ENCODE measurements around the gene SHTN1. TPM values are rescaled to one million over a fixed set of nuclear protein-coding genes. Genes with fewer than 3 reads are reported as not detected.

Gene SHTN1
- total and polyA plus RNA-seq, 2 donors (not counting 1 experiment from before 2014, with no cell fraction given), result 0.33 to 1.6 TPM

- Histone ChIP-seq H3K4me3 (replicated peaks in 1 of 4; ENCODE audit: control extremely low read depth in 1 of 4, insufficient read depth in 1 of 4, low read depth in 3 of 4, low read length in 4 of 4) (no peak overlapping the region), H3K79me2 (ENCODE audit: control insufficient read depth, insufficient read depth, low read length) (no peaks in the 10 kb centered on the region), H4K20me1 (ENCODE audit: control insufficient read depth, extremely low read depth, insufficient read depth, low read length) (no peaks in the 10 kb centered on the region), H2AFZ (ENCODE audit: low read length) (no peak overlapping the region), H3K27me3 (ENCODE audit: control insufficient read depth, insufficient read depth, low read length) (no peaks in the 10 kb centered on the region), H3K4me1 (ENCODE audit: control insufficient read depth, extremely low read depth, insufficient read depth, low read length) (no peaks in the 10 kb centered on the region), H3K27ac (ENCODE audit: insufficient read depth, low read length) (no peak overlapping the region), H3K9me3 (ENCODE audit: control insufficient read depth, insufficient read depth, low read depth, low read length) (no peaks in the 10 kb centered on the region), H3K4me2 (ENCODE audit: extremely low read depth, insufficient read depth, low read length) (no peak overlapping the region), H3K36me3 (ENCODE audit: control insufficient read depth, insufficient read depth, low read length) (no peaks in the 10 kb centered on the region), H3K9ac (ENCODE audit: insufficient read depth, low read length) (no peak overlapping the region)
- no peak for TF ChIP-seq EZH2 (IDR thresholded peaks at IDR 0.05; ENCODE audit: low read length, missing control alignments)
- TF ChIP-seq, protein P1, sequence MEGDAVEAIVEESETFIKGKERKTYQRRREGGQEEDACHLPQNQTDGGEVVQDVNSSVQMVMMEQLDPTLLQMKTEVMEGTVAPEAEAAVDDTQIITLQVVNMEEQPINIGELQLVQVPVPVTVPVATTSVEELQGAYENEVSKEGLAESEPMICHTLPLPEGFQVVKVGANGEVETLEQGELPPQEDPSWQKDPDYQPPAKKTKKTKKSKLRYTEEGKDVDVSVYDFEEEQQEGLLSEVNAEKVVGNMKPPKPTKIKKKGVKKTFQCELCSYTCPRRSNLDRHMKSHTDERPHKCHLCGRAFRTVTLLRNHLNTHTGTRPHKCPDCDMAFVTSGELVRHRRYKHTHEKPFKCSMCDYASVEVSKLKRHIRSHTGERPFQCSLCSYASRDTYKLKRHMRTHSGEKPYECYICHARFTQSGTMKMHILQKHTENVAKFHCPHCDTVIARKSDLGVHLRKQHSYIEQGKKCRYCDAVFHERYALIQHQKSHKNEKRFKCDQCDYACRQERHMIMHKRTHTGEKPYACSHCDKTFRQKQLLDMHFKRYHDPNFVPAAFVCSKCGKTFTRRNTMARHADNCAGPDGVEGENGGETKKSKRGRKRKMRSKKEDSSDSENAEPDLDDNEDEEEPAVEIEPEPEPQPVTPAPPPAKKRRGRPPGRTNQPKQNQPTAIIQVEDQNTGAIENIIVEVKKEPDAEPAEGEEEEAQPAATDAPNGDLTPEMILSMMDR (conservative IDR thresholded peaks at IDR 0.05 in 1 of 2, IDR thresholded peaks at IDR 0.05 in 1 of 2; ENCODE audit: low read depth in 1 of 2, low read length in 2 of 2), result no peak
- DNase-seq (ENCODE audit: low read depth in 2 of 2), result no peak
Observed at GRCh38 chr10:117002206-117002605, 2.8 kb downstream of the SHTN1 start.

GRCh38 chr10:117001144-117001543, 3.8 kb downstream of the SHTN1 start:
- no peak overlapping the region for H2AFZ ChIP-seq (ENCODE audit: low read length)
- no peak for TF ChIP-seq EZH2 (IDR thresholded peaks at IDR 0.05; ENCODE audit: low read length, missing control alignments)
- TF ChIP-seq, protein P1 (conservative IDR thresholded peaks at IDR 0.05 in 1 of 2, IDR thresholded peaks at IDR 0.05 in 1 of 2; ENCODE audit: low read depth in 1 of 2, low read length in 2 of 2), result no peak

DNA sequence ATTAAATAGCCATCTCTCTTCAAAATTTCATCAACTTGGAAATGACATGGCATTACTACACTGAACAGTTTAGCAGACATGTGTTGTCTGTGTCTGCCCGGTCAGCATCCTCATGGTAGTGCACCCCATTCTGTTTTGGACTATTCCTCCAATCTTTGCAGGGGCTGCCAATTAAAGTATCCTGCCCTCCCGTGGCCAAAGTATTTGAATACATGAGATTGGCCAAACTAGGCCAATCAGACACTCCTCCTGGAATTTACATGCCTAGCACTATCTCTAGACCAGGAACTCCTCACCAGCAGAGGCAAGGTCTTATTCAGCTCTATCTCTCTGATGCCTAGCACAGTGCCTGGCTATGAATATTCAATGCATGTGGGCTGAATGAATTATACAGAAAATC, 4.4 kb downstream of the SHTN1 start:
- H3K79me2 ChIP-seq (ENCODE audit: control insufficient read depth, insufficient read depth, low read length), result no peaks in the 10 kb centered on the region
- H3K4me2 ChIP-seq (ENCODE audit: extremely low read depth, insufficient read depth, low read length), result no peak overlapping the region

More at GRCh38 chr10:117001144-117001543, 3.8 kb downstream of the SHTN1 start:
- Histone ChIP-seq H3K36me3 (ENCODE audit: control insufficient read depth, insufficient read depth, low read length) (no peaks in the 10 kb centered on the region), H3K4me3 (replicated peaks in 1 of 4; ENCODE audit: control extremely low read depth in 1 of 4, insufficient read depth in 1 of 4, low read depth in 3 of 4, low read length in 4 of 4) (no peak overlapping the region), H3K4me1 (ENCODE audit: control insufficient read depth, extremely low read depth, insufficient read depth, low read length) (no peaks in the 10 kb centered on the region), H4K20me1 (ENCODE audit: control insufficient read depth, extremely low read depth, insufficient read depth, low read length) (no peaks in the 10 kb centered on the region), H3K27ac (ENCODE audit: insufficient read depth, low read length) (no peak overlapping the region), H3K27me3 (ENCODE audit: control insufficient read depth, insufficient read depth, low read length) (no peaks in the 10 kb centered on the region), H3K79me2 (ENCODE audit: control insufficient read depth, insufficient read depth, low read length) (no peaks in the 10 kb centered on the region), H3K4me2 (ENCODE audit: extremely low read depth, insufficient read depth, low read length) (no peak overlapping the region), H3K9ac (ENCODE audit: insufficient read depth, low read length) (no peak overlapping the region), H3K9me3 (ENCODE audit: control insufficient read depth, insufficient read depth, low read depth, low read length) (no peaks in the 10 kb centered on the region)
- DNase-seq (ENCODE audit: low read depth in 2 of 2), result no peak

More for the DNA sequence above, 4.4 kb downstream of the SHTN1 start:
- Histone ChIP-seq H2AFZ (ENCODE audit: low read length) (no peak overlapping the region), H3K27me3 (ENCODE audit: control insufficient read depth, insufficient read depth, low read length) (no peaks in the 10 kb centered on the region), H3K4me1 (ENCODE audit: control insufficient read depth, extremely low read depth, insufficient read depth, low read length) (no peaks in the 10 kb centered on the region), H4K20me1 (ENCODE audit: control insufficient read depth, extremely low read depth, insufficient read depth, low read length) (no peaks in the 10 kb centered on the region), H3K9ac (ENCODE audit: insufficient read depth, low read length) (no peak overlapping the region), H3K36me3 (ENCODE audit: control insufficient read depth, insufficient read depth, low read length) (no peaks in the 10 kb centered on the region), H3K4me3 (replicated peaks in 1 of 4; ENCODE audit: control extremely low read depth in 1 of 4, insufficient read depth in 1 of 4, low read depth in 3 of 4, low read length in 4 of 4) (no peak overlapping the region), H3K9me3 (ENCODE audit: control insufficient read depth, insufficient read depth, low read depth, low read length) (no peaks in the 10 kb centered on the region), H3K27ac (ENCODE audit: insufficient read depth, low read length) (no peak overlapping the region)
- TF ChIP-seq EZH2 (IDR thresholded peaks at IDR 0.05; ENCODE audit: low read length, missing control alignments), result no peak
- TF ChIP-seq, protein P1 (conservative IDR thresholded peaks at IDR 0.05 in 1 of 2, IDR thresholded peaks at IDR 0.05 in 1 of 2; ENCODE audit: low read depth in 1 of 2, low read length in 2 of 2), result no peak
- DNase-seq (ENCODE audit: low read depth in 2 of 2), result peak in 1 of 2 donors; percentile 6

All from fibroblast of lung (primary cell).